MG63 (cell line): Measurements from ENCODE around the gene TSPAN9. TPM values are rescaled to one million over a fixed set of nuclear protein-coding genes. Genes with fewer than 3 reads are reported as not detected.

Experiments used
- DNase-seq: peaks from one replicate; pipeline ENCODE4 v3.0.0-alpha.2; 2020
- H3K27me3 ChIP-seq: fragments of 250-450 bp; sonication (Bioruptor Pico); 2 replicates; pipeline ENCODE4 v1.5.1; 2020; ENCODE audit warnings: mild to moderate bottlenecking, moderate library complexity
- H3K36me3 ChIP-seq: fragments of 250-450 bp; sonication (Bioruptor Pico); 2 replicates; pipeline ENCODE4 v1.5.1; 2020; ENCODE audit warnings: mild to moderate bottlenecking, moderate library complexity
- H3K4me3 ChIP-seq: fragments of 250-450 bp; sonication (Bioruptor Pico); 2 replicates; pipeline ENCODE4 v1.5.1; 2020; ENCODE audit warnings: mild to moderate bottlenecking, moderate library complexity
- H3K9me3 ChIP-seq: fragments of 250-450 bp; sonication (Bioruptor Pico); 2 replicates; pipeline ENCODE4 v1.5.1; 2020; ENCODE audit warnings: mild to moderate bottlenecking, moderate library complexity
- total RNA-seq: library from RNA; depleted of rRNA; stranded (reverse); fragments of >200 nt; shearing (Covaris generic); gene quantifications from 2 replicates; pipeline ENCODE4 v1.2.3, GENCODE V29; 2014; ENCODE audit warnings: low replicate concordance

Gene TSPAN9
- total RNA-seq, 1 experiment from 2014 or later: 25.8 TPM

DNA sequence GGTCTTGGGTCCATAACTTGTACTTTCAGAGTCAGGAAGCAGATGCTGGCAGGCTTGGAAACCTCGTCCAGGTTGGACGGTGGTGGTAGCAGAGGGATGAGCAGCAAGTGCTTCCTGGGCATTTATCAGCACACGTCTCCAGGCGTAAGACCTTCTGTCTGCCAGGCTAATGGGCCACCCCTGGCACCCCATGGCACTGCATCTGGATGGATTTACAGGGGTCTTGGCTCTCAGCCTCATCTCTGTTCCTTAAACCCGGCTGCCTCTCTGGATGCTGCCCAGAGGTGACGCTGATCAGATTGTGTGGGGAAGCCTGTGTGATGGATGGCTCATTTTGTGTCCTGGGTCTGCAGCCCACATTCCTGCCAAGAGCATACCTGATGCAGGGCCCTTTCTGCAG lies 145.1 kb downstream of the TSPAN9 start:
- Histone ChIP-seq H3K9me3 (no peaks in the 10 kb centered on the region), H3K27me3 (no peaks in the 10 kb centered on the region), H3K36me3 (no peaks in the 10 kb centered on the region), H3K4me3 (no peak overlapping the region)
- DNase-seq: no peak

DNA sequence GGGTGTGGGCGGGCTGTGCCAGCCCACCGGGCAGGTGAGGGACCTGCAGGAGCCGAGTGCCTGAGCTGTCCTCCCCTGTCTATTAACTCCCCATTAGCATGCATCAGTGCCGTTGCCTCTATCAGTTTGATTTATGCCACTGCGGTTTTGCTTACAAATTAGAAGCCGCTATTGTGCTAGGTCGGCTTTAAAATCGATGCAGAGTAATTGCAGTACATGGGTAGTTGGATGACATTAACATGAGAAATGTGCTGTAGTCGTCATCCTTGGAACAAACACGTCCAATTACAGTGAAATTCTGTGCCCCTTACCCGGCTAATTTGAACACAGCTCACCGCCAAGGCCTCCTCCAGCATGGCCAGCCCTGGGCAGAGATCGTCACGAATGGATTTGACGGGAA lies 145.8 kb downstream of the TSPAN9 start:
- Histone ChIP-seq H3K9me3 (no peaks in the 10 kb centered on the region), H3K4me3 (no peak overlapping the region), H3K36me3 (no peaks in the 10 kb centered on the region), H3K27me3 (no peaks in the 10 kb centered on the region)
- no peak for DNase-seq

DNA sequence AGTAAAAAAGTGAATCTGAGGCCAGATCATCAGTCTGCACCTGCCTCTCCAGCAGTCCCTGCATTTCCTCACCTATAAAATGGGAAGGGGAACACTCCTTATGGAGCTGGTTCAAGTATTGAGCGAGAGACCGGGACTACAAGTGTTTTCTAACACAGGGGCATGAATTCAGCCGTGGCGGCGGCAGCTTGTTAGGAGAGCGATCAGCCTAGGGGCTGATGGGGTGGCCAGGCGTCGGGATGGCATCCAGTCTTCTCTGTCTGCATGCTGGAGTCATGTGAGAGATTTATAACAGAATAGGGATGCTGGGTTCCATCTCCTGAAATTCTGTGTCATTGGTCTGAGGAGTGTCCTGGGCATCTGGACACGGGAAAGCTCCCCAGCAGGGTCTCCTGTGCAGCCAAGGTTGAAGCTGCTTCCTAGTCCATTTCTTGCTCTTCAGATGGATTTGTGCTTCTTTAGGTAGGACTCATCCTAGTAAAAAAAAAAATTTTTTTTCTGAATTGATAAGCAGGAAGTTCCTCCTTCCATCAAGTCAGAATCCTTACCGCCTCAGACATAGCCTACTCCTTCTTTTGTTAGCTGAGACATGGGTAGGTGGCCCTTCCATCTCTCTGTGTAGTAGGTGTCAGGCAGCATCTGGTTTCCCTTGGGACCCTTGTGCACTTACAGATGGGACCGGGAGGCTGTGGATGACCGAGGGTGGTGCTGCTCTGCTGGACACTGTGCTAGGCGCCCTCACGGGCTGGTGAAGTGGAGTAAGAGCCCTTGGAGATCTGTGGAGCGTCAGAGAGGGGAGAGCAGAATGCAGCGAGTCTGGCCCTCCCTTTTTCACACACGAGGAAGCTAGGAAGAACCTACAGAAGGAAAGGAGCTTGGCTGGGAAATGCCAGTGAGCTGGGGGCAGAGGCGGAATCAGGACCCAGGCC lies 146.7 kb downstream of the TSPAN9 start:
- no peaks in the 10 kb centered on the region for H3K36me3 ChIP-seq
- no peak for DNase-seq
- no peaks in the 10 kb centered on the region for H3K9me3 ChIP-seq
- no peak overlapping the region for H3K4me3 ChIP-seq
- no peaks in the 10 kb centered on the region for H3K27me3 ChIP-seq

DNA sequence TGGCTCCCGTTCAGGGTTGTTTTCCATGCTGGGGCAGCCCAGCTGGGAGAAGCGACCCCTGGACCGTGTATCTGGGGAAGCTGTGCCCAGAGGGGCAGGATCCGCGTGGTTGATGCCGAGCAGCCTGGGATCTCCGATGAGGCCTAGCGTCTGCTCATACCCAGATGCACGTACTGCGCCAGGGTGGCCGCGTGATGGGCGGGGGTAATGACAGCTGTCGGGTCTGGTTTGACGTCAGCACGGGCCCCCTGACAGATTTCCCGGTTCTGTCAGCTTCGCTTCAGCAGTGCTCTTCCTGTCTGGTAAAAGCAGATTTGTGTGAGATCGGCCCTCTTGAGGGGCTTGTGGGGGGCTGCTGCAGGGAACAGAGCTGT lies 147.3 kb downstream of the TSPAN9 start:
- no peak for DNase-seq
- H3K4me3 ChIP-seq: no peak overlapping the region
- no peaks in the 10 kb centered on the region for H3K27me3 ChIP-seq
- no peaks in the 10 kb centered on the region for H3K9me3 ChIP-seq
- no peaks in the 10 kb centered on the region for H3K36me3 ChIP-seq

DNA sequence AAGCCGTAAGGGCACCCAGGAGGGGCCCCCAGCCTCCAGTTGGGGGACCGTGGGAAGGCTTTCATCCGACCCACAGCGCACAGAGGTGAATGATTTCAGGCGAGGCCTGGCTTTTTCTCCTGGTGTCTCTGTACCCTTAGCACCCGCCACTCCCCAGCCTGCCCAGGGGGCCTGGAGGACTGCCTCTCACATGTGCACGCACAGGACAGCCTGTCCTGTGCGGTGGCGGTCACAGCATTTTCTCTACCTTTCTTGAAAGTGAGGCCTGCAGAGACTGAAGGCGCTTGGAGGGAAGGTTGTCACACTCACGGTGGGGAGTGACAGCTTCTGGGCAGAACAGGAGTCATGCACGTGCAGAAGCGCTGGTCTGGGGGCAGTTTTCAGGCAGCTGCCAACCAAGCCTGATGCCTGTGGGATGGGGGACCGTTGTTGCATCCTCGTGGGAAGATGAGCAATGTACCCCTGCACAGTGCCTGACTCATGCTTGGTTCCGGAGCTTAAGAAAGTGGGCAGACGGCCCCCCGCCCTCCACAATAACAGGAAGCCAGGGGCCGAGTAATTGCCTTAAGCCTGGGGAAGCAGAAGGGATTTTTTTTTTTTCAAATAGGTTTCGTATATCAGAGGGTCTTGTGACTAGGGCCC lies 148.1 kb downstream of the TSPAN9 start:
- Histone ChIP-seq H3K9me3 (no peaks in the 10 kb centered on the region), H3K4me3 (no peak overlapping the region), H3K27me3 (no peaks in the 10 kb centered on the region), H3K36me3 (no peaks in the 10 kb centered on the region)
- no peak for DNase-seq

DNA sequence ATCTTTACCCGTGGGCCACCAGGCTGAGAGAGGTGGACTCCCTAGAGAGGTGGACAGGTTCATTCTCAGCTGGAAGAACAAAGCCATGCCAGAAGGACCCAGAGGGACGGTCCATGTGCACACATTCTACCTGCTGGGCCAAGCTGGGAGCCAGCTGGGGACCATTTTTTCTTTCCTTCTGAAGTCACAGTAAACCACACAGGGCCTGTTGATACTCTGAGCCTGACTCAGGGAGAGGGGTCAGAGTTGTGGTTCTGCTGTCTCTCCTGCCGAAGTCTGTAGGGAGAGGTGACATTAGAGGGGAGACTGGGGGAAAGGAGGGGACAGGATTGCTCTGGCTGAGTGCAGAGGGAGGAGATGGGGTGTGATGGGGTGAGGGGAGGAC lies 148.6 kb downstream of the TSPAN9 start:
- no peaks in the 10 kb centered on the region for H3K27me3 ChIP-seq
- no peak for DNase-seq
- H3K9me3 ChIP-seq: no peaks in the 10 kb centered on the region
- no peaks in the 10 kb centered on the region for H3K36me3 ChIP-seq
- H3K4me3 ChIP-seq: no peak overlapping the region

DNA sequence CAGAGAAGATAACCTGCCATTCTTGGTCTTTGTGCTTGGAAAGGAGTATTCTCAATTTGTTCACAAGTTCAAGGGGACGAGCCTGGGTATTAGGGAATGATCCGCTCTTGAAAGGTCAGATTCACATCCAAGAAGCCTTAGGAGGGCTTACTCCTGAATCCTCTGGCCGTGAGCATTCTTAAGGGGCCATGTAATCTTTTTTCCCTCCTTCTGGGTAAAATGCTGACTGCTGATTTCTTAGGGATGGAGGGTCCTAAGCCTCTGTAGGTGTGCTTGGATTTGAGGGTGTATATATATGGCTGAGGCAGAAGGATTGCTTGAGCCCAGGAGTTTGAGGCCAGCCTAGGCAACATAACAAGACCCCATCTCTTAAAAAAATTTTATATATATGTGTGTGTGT lies 149.1 kb downstream of the TSPAN9 start:
- Histone ChIP-seq H3K36me3 (no peaks in the 10 kb centered on the region), H3K27me3 (no peaks in the 10 kb centered on the region), H3K4me3 (no peak overlapping the region), H3K9me3 (no peaks in the 10 kb centered on the region)
- DNase-seq: no peak

DNA sequence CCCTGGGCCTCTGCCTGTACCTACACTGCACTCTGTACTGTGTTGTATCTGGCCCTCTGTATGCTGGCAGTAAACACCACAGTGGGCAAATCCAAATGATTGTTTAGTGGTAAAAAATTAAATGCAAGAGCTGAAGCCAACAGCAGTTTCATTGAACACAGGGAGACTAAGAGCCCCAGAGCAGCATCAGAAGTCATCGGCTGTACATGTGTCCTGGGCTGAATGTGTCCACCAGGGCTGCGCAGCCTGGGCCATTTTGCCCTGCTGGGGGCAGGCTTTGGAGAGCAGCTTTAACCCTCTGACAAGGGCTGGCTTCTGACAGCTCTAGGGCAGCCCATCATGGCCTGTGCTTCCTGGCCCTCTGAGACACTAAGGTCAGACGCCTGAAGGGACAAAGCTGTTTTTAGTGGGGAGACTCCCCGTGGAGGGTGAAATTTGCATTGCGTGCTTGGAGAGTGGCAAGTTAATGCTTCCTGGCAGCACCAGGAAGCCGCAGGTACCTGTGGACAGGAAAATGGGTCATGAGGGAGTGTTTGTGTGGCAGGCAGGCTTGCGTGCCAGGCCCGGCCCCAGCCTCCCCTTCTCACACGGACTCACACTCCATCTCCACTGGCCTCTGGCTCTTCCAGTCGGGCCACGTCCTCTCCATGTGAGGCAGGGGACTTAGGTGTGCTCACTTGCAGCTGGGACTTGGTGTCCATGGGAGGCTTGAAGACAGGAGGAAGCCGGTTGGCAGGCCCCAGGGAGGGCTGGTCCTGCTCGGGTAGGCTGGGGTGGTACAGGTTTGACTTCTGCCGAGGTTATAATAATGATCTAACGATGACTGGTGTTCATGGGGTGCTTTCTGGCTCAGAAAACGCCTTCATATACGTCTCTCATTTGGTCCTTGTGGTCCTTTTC lies 150.1 kb downstream of the TSPAN9 start:
- Histone ChIP-seq H3K9me3 (no peaks in the 10 kb centered on the region), H3K36me3 (no peaks in the 10 kb centered on the region), H3K27me3 (no peaks in the 10 kb centered on the region), H3K4me3 (no peak overlapping the region)
- DNase-seq: no peak

DNA sequence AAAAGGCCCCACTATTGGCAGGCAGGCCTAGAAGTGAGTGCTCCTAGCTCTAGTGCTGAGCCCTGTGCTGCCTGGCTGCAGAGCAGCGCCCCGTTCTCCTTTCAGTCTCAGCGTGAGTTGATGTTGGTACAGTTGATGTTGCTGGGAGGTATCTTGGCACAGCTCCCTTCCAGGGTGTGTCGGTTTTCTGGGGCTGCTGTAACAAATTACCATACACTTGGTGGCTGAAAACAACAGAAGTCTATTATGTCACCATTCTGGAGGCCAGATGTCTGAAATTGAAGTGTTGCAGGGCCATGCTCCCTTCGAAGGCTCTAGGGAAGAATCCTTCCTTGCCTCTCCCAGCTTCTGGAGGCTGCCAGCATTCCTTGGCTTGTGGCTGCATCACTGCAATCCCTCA lies 151.4 kb downstream of the TSPAN9 start:
- Histone ChIP-seq H3K9me3 (no peaks in the 10 kb centered on the region), H3K27me3 (no peaks in the 10 kb centered on the region), H3K36me3 (no peaks in the 10 kb centered on the region), H3K4me3 (no peak overlapping the region)
- no peak for DNase-seq

DNA sequence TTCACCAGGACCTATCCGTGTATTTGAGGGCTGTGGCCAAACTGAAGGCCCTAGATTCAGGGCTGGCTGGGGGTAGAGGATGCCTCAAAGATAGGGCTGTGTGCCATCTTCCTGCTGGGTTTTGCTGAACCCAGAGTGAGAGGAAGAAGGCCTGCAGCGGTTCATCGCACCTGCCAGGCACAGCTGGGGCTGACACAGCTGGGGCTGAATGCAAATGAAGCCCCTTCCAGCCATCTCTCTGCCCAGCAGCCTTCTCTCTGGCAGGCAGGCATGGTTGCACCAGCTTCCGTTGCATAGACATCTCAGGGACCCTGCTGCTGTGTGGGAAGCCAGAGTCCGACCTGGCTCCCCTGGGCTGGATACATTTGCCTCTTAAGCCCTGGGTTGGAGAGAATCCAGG lies 152.4 kb downstream of the TSPAN9 start:
- H3K27me3 ChIP-seq: no peaks in the 10 kb centered on the region
- no peak for DNase-seq
- H3K4me3 ChIP-seq: no peak overlapping the region
- no peaks in the 10 kb centered on the region for H3K9me3 ChIP-seq
- no peaks in the 10 kb centered on the region for H3K36me3 ChIP-seq

DNA sequence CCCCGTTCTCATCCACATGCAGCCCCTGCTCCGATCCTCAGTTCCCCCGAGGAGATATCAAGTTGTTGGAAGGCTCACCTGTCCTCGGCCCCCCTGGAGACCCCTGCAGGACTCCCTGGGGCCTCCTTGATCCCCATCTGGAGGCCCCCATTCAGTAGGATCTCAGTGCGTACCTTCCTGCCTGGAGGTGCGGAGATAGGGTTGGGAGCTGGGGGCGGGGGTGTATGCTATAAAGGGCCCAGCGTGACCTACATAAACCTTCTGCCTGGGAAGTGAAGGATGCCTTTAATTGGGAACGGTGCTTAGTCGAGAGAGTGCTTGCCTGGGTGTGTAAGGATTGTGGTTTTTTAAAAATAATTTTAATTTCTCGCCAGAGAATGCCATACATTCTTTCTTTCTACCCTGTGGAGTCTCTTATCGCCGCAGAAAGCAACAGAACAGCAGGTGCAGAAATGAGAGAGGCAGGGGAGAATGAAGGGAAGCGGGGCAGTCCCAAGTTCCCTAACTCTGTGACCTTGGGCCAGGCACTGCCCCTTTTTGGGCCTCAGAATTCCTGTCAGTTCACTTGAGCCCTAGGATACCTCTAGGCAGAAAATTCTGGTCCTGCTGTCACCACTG lies 153.7 kb downstream of the TSPAN9 start:
- Histone ChIP-seq H3K27me3 (no peaks in the 10 kb centered on the region), H3K36me3 (no peaks in the 10 kb centered on the region), H3K4me3 (no peak overlapping the region), H3K9me3 (no peaks in the 10 kb centered on the region)
- DNase-seq: no peak

DNA sequence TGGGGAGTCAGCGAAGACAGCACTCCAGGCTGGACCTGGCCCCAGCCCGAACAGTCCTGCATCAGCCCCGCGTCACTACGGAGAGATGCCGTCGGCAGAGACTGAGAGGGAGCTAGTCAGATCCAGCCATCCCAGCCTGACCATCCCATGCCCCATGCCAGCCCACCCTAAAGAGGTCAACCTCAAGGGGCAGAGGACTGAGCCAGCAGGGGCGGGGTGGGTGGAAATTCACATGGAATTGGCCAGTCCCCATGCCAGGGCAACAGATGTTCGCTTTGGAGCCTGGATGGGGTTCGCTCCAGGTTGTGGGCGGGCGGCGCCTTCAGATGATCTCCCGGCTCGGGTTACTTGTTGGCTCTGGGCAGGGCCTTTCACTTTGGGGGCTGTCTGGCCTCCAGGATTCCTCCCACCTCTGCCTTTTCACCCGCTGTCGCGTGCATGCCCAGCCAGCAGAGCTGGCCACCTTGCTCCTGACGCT lies 154.3 kb downstream of the TSPAN9 start:
- Histone ChIP-seq H3K9me3 (no peaks in the 10 kb centered on the region), H3K36me3 (no peaks in the 10 kb centered on the region), H3K27me3 (no peaks in the 10 kb centered on the region), H3K4me3 (no peak overlapping the region)
- DNase-seq: no peak

DNA sequence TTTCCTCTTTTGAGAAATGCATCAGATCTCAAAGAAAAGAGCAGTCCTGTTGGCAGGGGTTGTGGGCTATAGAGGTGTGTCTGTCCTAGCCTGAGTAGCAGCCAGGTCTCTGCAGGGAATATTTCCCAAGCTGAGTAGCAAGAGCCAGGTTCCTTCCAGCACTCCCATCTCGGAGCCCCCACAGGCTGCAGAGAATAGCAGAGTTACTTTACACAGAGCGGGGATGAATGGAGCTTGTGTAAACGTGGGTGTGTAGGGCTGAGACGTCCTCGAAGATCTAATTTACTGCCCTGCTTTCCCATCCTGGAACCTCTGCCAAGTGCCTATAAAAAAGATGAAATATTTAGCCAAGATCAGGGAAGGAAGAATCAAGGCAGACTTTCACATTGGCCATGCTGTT lies 156.6 kb downstream of the TSPAN9 start:
- H3K27me3 ChIP-seq: no peaks in the 10 kb centered on the region
- no peak overlapping the region for H3K4me3 ChIP-seq
- no peaks in the 10 kb centered on the region for H3K36me3 ChIP-seq
- H3K9me3 ChIP-seq: no peaks in the 10 kb centered on the region
- DNase-seq: no peak

DNA sequence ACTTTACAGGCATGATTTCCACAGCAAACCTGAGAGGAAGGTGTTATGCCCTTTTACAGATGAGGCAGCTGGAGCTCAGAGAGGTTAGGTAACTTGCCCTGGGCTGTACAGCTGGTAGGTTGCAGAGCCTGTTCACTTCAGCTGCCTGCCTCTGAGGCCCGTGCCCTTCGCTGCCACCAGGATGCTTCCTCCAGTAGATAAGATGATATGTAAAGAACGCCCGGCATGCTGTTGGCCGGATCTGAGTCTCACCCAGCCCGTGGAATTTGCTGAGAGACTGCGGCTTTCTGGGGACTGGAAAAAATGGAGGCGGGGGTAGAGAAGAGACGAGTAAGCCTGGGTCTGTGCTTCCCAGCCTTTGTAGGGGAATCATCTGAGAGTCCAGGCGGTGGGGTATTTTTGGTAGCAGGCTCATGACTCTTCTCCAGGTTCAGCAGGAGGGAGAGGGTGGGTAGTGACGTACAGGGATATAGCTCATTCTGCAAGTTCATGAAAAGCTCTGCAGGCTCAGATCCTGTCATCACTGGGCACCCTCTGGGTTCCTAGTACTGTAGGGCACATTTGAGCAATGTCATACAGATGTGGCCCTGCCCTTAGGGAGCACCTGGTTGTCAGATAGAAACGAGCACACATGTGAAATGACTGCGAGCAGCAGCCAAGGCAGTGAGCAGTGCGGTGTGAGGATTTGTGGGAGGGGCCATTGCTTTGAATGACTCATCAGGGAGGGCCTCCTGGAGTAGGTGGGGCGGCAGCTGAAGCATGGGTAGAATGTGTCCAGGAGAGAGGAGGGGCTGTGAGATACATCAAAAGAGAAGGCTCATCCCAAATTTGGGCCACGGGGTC lies 159.4 kb downstream of the TSPAN9 start:
- no peaks in the 10 kb centered on the region for H3K9me3 ChIP-seq
- DNase-seq: peak; percentile 43
- H3K36me3 ChIP-seq: no peaks in the 10 kb centered on the region
- no peaks in the 10 kb centered on the region for H3K27me3 ChIP-seq
- no peak overlapping the region for H3K4me3 ChIP-seq

DNA sequence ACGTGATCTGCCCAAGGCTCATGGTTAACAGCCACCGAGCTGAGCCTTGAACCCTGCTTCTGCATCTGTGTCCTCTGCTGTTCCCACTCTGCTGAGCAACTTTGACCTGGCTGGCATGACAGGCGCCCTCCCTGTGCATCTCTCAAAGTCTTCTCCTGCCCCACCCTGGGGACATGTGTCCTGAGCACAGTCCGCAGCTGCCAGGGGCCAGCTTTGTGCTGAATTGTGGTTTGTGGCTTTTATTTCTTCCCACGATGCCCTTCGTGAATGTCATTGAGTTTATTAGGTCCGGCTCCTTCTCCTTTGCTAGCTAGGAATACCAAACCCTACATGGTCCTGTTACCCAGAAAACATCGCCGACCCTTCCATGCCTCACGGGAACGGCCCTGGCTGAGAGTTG lies 161.0 kb downstream of the TSPAN9 start:
- Histone ChIP-seq H3K4me3 (no peak overlapping the region), H3K36me3 (no peaks in the 10 kb centered on the region), H3K27me3 (no peaks in the 10 kb centered on the region), H3K9me3 (no peaks in the 10 kb centered on the region)
- DNase-seq: no peak

DNA sequence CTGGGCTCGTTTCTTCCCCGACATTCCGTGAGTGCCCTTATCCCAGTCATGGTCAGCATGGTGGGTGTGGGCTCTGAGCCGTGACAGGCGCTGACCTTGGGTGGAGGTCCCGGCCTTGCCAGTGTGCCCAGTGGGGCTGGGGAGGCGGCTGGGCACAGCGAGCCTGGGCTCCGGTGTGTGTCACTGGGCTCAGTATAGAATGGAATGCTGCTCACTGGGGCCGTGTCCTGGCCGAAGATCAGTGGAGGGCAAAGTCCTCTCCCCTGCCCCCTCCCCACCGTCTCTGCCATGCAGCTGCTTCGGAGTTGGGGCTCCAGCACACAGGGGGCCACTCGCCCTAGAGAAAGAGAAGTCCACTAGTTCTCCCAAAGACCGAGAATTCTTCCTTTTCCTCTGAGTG lies 164.4 kb downstream of the TSPAN9 start:
- no peaks in the 10 kb centered on the region for H3K36me3 ChIP-seq
- no peak overlapping the region for H3K4me3 ChIP-seq
- no peak for DNase-seq
- no peaks in the 10 kb centered on the region for H3K9me3 ChIP-seq
- H3K27me3 ChIP-seq: no peaks in the 10 kb centered on the region
